Suppressor macrophage (primary cell): Measurements from ENCODE around the gene FAM32A.
A peak's percentile ranks its signal among the peaks of the same experiment; 100 is the strongest.

Source experiments
- DNase-seq, 4 experiments: peaks; one replicate each; pipeline ENCODE4 v3.0.0-alpha.2; 2020 to 2022
- total RNA-seq, 17 experiments: gene quantifications; one replicate each; lab custom pipeline; 2026; ENCODE audit warnings: mixed read lengths in 6 of 17, inconsistent platforms in 3 of 17; lab: John Stamatoyannopoulos, UW

The FAM32A gene
- 51.2 to 91.9 (median 78.3) reads per million in 17 experiments for total RNA-seq

- DNase-seq = peak; percentile 99 to 100 (median 99)
These were observed at the start of gene FAM32A for GRCh38 chr19:16185123-16185767. Gene FAM32A (plus strand): TSS chr19:16185410. CDS start chr19:16185443, 33 bp downstream.

DNA sequence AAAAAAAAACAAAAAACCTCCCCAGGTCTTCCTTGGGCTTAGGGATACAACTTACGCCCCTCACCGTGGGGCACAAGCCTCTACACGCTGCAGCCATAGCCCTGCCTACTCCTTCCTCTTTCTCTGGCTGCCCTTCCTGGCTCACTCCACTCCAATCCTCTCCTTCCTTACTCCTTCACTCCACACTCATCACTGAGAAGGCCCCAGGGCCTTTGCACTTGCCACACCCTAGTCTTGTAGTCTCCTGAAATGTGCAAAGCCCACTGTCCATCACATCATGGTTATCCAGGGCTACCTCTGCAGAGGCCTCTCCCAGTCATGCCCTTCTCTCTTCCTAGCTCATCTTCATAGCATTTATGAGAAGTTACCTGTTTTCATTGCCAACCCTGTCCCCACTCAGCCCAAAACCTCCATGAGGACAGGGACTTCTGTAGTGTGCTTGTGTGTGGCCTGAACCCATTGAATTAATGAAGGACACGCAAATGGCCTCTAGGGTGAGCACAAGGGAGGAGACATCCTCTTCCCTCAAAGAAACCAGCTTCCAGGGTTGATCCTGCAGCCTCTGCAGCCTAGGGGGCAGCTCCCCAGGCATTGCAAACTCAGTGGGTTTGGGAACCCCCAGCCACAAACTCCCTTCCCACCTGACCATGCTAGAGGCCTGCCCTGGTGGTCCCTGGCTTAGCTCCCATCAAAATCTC lies 49.6 kb upstream of the FAM32A start:
- DNase-seq = no peak

- DNase-seq = no peak
These were observed 48.8 kb upstream of the FAM32A start for GRCh38 chr19:16136185-16136999.

- DNase-seq = no peak
These were observed 45.5 kb upstream of the FAM32A start for GRCh38 chr19:16139752-16140151.

- DNase-seq = peak in 2 of 4 experiments; percentile 18 to 27
These were observed 44.2 kb upstream of the FAM32A start for GRCh38 chr19:16141043-16141442.

DNA sequence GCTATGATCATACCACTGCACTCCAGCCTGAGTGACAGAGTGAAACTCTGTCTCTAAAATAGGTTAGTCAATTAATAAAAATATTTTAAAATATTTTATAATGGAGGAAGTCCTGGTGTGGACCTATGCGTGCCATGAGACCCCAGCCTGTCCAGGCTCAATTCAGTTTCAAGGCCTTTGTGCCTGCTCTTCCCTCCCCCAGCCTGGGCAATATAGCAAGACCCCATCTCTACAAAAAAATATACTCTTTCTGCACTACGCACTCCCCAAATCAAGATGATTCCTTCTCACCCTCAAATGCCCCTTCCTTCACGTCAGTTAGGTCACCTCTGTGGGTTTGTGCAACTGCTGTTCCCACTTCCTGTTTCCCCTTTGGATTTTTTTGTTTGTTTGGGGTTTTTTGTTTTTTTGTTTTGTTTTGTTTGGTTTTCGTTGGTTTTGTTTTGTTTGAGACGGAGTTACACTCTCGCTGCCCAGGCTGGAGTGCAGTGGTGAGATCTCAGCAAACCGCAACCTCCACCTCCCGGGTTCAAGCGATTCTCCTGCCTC lies 43.1 kb upstream of the FAM32A start:
- peak; percentile 50 to 74 (median 72) for DNase-seq

DNA sequence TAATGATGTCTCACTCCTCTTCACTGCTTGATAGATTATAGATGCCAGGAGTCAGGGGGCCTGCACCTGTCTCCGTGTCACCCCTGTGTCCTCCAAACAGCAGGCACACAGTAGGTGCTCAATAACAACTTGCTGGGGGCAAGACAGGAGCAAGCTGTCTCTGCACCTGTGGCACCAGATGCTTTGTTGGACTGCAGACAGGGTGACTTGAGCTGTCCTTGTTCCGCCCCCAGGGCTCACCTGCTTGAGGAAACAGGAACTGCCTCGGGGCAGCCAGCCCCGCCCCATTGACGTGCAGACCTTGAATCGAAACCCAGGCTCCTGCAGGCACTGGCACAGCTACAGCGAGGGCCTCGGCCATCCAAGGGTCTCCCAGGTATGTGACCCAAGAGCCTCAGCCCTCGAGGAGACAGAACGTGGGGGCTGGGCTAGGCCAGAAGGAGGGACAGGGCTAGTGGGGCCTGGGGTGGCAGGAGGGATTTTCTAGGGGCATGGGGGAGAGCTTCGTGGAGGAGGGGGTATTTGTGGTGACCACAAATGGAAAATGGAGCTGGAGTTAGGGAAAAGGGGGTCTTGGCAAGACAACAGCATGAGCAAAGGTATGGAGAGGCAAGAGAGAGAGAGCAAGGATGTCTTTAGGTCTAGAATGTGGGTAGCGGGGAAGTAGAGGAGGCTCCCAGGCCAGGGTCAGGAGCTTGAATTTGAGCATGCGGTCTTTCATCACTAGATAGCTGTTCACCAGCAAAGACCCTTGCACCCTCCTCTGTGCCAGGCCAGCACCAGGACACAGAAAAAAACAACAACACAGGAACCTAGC lies 41.6 kb upstream of the FAM32A start, which contains the start of gene HSH2D:
TSS of gene HSH2D (plus strand) at position 287 of the 817 bp plus-strand sequence. CDS start 5,066 bp downstream, outside the sequence.
- peak in 3 of 4 experiments; percentile 31 to 57 (median 38) for DNase-seq

GRCh38 chr19:16144216-16144581 lies 41.0 kb upstream of the FAM32A start:
- DNase-seq = no peak

- DNase-seq = peak in 1 of 4 experiments; percentile 30
These were observed 39.1 kb upstream of the FAM32A start for GRCh38 chr19:16146112-16146511.

DNA sequence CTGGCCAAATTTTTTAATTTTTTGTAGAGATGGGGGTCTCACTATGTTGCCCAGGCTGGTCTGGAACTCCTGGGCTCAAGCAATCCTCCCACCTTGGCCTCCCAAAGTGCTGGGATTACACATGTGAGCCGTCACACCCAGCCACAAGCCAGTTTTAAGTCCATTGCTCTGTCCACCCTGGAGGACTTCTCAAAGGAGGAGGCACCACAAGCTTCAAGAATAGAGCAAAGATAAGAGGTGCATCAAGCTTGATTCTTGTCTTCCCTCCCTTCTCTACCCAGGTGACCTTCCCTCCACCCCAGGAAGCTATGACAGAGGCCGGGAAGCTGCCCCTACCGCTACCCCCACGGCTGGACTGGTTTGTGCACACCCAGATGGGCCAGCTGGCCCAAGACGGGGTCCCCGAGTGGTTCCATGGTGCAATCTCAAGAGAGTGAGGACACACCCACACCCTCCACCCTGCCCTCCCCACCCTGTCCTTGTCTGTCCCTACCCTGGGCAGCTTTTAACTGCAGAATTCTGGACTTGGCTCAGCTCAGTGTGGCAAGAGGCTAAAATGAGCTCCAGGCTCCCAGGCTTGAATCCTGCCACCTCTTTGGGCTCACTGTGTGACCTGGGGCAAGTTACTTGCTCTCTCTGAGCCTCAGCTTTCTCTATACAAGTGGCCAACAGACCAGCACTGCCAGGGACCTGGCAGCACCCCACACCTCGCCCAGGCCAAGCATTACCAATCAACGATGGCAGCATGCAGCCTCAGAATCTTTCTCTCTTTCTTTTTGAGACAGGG lies 36.6 kb upstream of the FAM32A start:
- DNase-seq = no peak

- no peak for DNase-seq
These were observed 31.5 kb upstream of the FAM32A start for GRCh38 chr19:16153582-16154336.

- no peak for DNase-seq
These were observed 30.7 kb upstream of the FAM32A start for GRCh38 chr19:16154557-16154956.

DNA sequence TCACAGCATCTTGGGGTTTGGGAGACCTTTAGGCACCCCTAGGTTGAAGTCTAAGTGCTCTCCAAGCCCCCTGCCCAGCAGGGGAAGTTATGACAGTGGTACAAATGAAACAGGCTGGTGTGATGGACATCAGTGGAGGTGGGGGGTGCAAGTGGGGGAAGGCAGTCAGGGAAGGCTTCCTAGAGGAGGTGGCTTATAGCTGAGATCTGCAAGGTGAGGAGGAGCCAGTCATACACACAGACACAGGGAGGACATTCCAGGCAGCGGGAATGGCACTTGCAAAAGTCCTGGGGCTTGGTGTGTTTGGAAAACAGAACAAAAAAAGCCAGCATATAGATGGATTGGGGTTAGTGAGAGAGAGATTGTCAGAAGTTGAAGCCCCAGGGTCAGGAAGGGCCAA lies 30.1 kb upstream of the FAM32A start:
- DNase-seq = no peak

- no peak for DNase-seq
These were observed 28.3 kb upstream of the FAM32A start for GRCh38 chr19:16156904-16157303.

- no peak for DNase-seq
These were observed 27.6 kb upstream of the FAM32A start for GRCh38 chr19:16157601-16158000.

DNA sequence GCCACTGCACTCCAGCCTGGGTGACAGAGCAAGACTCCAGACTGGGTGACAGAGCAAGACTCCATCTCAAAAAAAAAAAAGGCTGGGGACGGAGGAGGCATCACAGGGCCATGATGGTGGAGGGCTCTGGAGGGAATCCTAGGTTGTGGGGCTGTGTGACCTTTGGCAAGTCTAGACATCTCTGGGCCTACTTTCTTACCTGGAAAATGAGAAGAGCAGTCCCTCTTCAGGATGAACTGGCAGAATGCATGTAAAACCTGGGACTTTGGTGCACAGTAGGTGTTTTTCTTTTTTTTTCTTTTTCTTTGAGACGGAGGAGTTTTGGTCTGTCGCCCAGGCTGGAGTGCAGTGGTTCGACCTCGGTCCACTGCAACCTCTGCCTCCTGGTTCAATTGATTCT lies 25.6 kb upstream of the FAM32A start:
- DNase-seq = no peak

DNA sequence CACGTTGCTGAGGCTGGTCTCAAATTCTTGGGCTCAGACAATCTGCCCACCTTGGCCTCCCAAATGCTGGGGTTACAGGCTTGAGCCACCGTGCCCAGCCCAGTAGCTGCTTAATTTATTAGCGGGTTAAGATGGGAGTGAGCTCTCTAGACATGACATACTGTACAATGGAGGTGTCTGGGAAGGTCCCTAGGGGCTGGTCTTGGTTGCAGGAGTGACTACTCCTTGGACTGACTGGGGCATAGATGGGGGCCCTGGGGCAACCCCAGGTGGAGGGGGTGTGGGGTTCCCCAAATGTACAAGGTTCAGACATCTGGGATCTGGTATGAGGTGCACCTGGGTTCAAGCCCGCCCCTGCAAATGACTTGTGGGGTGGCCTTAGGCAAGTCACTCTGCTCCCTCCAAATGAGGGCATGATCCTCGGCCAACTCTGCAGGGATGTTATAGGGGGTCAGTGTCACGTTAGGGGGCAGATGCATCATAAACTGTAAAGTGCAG lies 24.7 kb upstream of the FAM32A start:
- no peak for DNase-seq

DNA sequence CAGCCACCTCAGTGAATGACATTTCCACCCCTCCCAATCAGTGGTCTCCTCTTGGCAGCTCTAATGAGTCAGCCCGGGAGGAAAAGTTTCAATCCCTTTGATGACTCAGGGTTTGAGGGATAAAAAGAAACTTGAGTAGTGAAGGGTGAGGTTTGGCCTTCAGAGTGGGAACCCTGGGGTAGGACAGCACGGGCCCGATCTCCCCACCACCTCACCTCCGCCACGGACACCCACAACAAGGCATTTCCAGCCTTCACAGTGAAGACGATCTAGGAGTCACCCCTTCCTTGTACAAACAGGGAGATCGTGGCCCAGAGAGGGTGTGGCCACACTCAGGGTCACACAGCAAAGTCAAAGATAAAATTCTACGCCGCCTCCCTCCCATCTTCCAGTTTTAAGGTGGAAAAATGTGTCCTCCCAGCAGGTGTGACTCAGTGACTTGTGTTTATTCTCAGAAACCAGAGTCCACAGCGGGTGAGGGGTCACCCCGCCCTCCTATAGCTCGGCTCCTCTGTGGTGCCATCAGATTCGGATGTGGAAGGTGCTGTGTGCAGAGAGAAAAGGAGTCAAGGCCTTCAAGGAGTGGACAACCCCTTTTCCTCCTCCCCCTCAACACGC lies 24.2 kb upstream of the FAM32A start:
- DNase-seq = no peak

GRCh38 chr19:16161840-16162239 lies 23.4 kb upstream of the FAM32A start:
- DNase-seq = peak in 1 of 4 experiments; percentile 33
